Measurements from ENCODE around the gene SCUBE3.

SCUBE3 gene

GRCh38 chr6:35203680-35204079, 10.1 kb upstream of the SCUBE3 start:
- no peak overlapping the region for H3K4me3 ChIP-seq (ENCODE audit: control insufficient read depth, low read depth, low read length)
- no peak for TF ChIP-seq CTCF (conservative IDR thresholded peaks at IDR 0.05; ENCODE audit: control insufficient read depth, insufficient read depth, low read depth, low read length)
- peak; percentile 40 for DNase-seq (ENCODE audit: low read depth)

GRCh38 chr6:35206346-35206745, 7.4 kb upstream of the SCUBE3 start:
- peak; percentile 36 for DNase-seq (ENCODE audit: low read depth)

GRCh38 chr6:35208419-35208818, 5.3 kb upstream of the SCUBE3 start:
- DNase-seq (ENCODE audit: low read depth) = no peak
- no peak overlapping the region for H3K4me3 ChIP-seq (ENCODE audit: control insufficient read depth, low read depth, low read length)
- TF ChIP-seq CTCF (conservative IDR thresholded peaks at IDR 0.05; ENCODE audit: control insufficient read depth, insufficient read depth, low read depth, low read length) = no peak

More at GRCh38 chr6:35206346-35206745, 7.4 kb upstream of the SCUBE3 start:
- no peak overlapping the region for H3K4me3 ChIP-seq (ENCODE audit: control insufficient read depth, low read depth, low read length)
- TF ChIP-seq CTCF (conservative IDR thresholded peaks at IDR 0.05; ENCODE audit: control insufficient read depth, insufficient read depth, low read depth, low read length) = no peak

GRCh38 chr6:35209081-35209480, 4.7 kb upstream of the SCUBE3 start:
- no peak overlapping the region for H3K4me3 ChIP-seq (ENCODE audit: control insufficient read depth, low read depth, low read length)
- no peak for DNase-seq (ENCODE audit: low read depth)
- TF ChIP-seq CTCF (conservative IDR thresholded peaks at IDR 0.05; ENCODE audit: control insufficient read depth, insufficient read depth, low read depth, low read length) = no peak

- no peak overlapping the region for H3K4me3 ChIP-seq (ENCODE audit: control insufficient read depth, low read depth, low read length)
- TF ChIP-seq CTCF (conservative IDR thresholded peaks at IDR 0.05; ENCODE audit: control insufficient read depth, insufficient read depth, low read depth, low read length) = no peak
- no peak for DNase-seq (ENCODE audit: low read depth)
These were observed 4.0 kb upstream of the SCUBE3 start for GRCh38 chr6:35209622-35210247.

- peak overlapping the region; percentile 19 for H3K4me3 ChIP-seq (ENCODE audit: control insufficient read depth, low read depth, low read length)
- no peak for TF ChIP-seq CTCF (conservative IDR thresholded peaks at IDR 0.05; ENCODE audit: control insufficient read depth, insufficient read depth, low read depth, low read length)
- DNase-seq (ENCODE audit: low read depth) = no peak
These were observed 411 bp upstream of the SCUBE3 start for GRCh38 chr6:35213298-35213791.
